ENCODE data around the gene HDAC7. TPM values are rescaled to one million over a fixed set of nuclear protein-coding genes. Genes with fewer than 3 reads are reported as not detected.

Gene HDAC7
- 65.0 and 83.5 TPM in 2 replicates for total RNA-seq

GRCh38 chr12:47819896-47820630, at the start of gene HDAC7:
HDAC7 (minus strand) TSS chr12:47819903; CDS start chr12:47819785, 118 bp downstream.

DNA sequence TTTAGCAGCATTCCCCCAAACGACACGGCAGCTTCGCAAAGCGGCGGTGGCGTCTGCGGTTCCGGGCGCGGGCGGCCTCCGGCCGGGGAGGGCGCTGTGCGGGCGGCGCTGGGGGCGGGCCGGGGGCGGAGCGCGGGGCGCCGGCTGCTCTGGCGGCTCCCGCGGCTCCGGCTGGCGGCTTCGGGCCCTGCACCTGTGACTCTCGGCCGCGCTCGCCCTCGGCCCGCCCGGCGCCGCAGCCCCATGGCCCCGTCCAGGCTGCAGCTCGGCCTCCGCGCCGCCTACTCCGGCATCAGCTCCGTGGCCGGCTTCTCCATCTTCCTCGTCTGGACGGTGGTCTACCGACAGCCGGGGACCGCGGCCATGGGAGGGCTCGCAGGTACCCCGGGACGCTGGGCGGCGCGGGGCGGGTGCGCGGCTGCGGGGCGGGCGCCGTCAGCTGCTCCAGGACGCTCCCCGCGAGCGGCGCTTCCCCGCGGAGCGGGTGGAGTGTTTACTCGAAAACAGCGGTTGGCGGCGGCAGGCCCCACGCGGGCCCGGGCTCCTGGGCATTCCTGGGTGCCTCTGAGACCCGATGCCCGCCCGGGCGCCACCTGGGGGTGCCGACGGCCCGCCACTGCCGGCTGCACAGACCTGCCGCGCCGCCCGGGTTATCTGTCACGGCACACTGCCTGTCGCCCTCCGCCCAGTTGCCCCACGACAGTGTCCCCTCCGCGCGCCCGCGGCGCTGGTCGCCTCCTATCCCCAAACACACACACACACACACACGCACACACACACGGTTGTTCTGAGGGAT, 46.4 kb downstream of the HDAC7 start, which contains the start of gene SLC48A1:
Gene SLC48A1, plus strand, starts transcription at position 177 of the 796 bp plus-strand sequence. Its CDS starts 67 bp downstream, at position 244.

DNA sequence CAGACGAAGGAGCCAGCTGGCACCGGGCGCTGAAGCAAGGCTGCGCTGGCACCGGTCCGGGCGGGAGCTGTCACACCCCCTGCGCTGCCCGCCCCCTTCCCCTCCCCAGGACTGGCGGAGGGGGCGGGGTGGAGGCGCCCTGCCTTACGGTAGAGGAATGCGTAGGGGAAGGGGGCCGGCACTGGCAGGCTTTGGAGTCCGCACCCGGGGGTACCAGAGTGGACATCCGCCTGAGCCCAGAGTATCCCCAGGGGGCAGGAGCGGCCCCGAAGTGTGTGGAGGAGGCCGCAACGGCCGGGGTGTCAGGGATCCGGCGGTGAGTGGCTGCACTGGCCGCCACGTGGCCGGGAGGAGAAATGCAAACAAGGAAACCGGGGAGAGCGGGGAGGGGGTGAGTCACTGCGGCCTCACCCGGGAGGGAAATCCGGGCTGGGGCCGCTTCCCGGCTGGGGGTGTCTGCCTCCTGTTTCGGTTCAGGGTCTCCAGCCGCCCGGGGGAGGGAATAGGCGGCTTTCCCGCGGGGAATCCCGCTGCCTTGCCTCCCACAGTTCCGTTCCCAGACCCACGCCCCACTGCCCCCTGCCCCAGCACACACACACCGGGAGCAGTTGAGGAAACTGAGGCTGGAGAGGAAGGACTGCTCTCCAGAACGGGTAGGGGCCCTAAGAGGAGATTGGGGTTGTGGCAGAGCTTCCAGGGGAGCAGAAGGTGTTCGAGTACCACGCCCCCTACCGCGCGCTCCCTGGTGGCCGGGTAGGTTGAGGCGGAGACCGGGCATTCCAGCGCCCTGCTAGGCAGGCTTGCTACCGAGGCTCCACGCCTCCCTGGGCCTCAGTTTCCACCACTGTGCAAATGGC, 60.6 kb downstream of the HDAC7 start, which contains the start of gene RAPGEF3:
Gene RAPGEF3, minus strand, starts transcription at position 47 of the 857 bp plus-strand sequence. CDS start 324 bp downstream, outside the sequence.

Other genes starting within 250 kb of the HDAC7 start
- 6.5 and 11.4 TPM in 2 replicates for gene RPAP3, start 113.9 kb downstream of the HDAC7 start, total RNA-seq
- gene ENDOU, start 94.4 kb downstream of the HDAC7 start, total RNA-seq: not detected in 2 replicates
- 2.1 and 16.1 TPM in 2 replicates for gene RAPGEF3, start 61.0 kb downstream of the HDAC7 start, total RNA-seq
- 5.2 and 26.1 TPM in 2 replicates for gene SLC48A1, start 46.7 kb downstream of the HDAC7 start, total RNA-seq
- gene VDR, start 85.1 kb upstream of the HDAC7 start, total RNA-seq: 1.3 and 1.6 TPM in 2 replicates
- gene TMEM106C, start 143.7 kb upstream of the HDAC7 start, total RNA-seq: 70.7 and 135 TPM in 2 replicates
- gene COL2A1, start 184.6 kb upstream of the HDAC7 start, total RNA-seq: 0.49 and 0.51 TPM in 2 replicates